HG03575 (cell line): ENCODE results near the gene C16orf92.
"Not testable (repeated sequence)": the region's sequence is repeated elsewhere in the genome, so short reads cannot be mapped to it uniquely, and the experiment has no call there.

Experiments used
- ATAC-seq: cut with Tn5 transposase; IDR thresholded peaks from one replicate; pipeline ENCODE4 v1.9.1; 2021; ENCODE audit not compliant: unreplicated experiment, insufficient number of reproducible peaks, low FRiP score; ENCODE audit errors: extremely low read depth

Gene C16orf92

DNA sequence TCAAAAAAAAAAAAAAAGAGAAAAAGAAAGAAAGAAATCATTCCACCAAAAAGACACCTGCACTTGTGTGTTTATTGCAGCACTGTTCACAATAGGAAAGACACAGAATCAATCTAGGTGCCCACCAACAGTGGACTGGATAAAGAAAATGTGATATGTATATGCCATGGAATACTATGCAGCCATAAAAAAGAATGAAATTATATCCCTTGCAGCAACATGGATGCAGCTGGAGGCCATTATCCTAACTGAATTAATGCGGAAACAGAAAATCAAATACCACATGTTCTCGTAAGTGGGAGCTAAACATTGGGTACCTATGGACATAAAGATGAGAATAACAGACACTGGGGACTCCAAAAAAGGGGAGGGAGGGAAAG lies 5.7 kb upstream of the C16orf92 start:
- no peak for ATAC-seq

GRCh38 chr16:30017937-30018336 lies 5.1 kb upstream of the C16orf92 start:
- not testable (repeated sequence) for ATAC-seq

- no peak for ATAC-seq
These were observed 4.3 kb upstream of the C16orf92 start for GRCh38 chr16:30018731-30019158.

GRCh38 chr16:30023586-30023985 lies 588 bp downstream of the C16orf92 start:
- no peak for ATAC-seq

DNA sequence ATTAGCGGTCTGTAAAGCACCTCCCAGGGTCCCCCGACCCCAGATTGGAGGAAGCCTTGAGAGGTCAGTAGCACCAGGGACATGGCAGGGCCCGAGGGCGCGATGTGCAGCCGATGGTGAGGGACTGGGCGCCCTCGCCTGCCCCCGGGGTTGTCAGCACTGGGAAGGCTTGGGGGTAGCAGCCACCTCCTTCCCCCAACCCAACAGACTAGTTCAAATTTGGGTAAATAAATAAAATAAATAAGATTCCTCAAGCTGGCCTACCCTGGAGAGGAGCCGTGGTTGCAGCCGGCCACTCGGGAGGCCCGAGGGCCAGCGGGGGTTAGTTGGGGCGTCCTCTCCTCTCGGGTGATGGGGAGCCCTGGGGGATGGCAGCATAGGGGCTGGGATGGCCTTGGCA lies 1.5 kb downstream of the C16orf92 start:
- no peak for ATAC-seq

DNA sequence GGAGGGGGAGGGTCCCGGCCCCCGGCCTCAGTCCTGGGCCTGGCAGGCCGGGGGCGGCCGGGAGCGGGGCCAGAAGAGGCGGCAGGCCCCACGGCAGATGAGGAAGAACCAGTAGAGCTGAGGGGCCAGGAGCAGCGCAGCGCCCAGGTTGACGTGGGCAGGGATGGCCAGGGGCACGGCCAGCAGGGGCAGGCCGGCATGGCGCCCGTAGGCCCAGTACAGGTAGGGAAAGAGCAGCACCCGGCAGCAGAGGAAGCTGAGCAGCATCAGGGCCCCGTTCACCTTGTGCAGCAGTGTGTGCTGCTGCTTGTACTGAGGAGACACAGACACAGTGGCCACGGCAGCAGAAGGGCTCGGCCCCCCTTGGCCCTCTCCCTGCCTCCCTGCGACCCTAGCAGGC lies 2.2 kb downstream of the C16orf92 start:
- ATAC-seq, result no peak

DNA sequence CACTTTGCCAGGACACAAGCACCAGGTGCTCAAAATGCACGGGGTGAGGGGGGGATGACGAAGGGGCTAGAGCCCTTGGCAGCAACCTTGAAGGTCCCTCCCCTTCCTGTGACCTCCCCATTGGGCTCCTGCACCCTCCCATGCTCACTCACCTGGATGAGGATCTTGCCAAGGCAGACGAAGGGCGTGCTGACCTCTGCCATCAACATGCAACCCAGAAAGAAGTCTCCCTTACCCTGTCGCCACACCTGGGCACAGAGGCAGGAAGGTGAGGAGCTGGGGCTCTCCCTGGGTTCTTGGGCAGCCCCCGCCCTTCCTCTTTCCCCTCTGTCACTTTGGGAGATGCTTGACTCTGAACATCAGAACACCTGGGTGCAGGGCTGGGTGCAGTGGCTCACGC lies 2.6 kb downstream of the C16orf92 start:
- ATAC-seq, result no peak

DNA sequence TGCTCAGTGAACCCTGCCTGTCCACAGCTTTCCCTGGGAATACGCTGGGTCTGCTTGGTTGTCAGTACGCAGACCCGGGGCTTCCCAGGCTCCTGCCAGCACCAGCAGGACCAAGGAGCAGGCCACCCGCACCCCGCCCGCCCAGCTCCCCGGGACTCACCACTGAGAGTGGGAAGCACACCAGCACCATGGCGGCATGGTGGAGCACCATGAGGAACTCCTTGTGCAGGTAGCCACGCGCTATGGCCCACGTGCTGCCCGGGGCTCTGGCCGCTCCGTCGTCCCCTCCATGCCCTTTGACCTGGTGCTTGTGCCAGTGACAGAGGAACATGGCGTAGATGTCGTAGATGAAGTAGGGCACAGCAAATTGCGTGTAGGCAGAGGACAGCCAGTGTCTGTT lies 3.5 kb downstream of the C16orf92 start:
- ATAC-seq, result no peak

DNA sequence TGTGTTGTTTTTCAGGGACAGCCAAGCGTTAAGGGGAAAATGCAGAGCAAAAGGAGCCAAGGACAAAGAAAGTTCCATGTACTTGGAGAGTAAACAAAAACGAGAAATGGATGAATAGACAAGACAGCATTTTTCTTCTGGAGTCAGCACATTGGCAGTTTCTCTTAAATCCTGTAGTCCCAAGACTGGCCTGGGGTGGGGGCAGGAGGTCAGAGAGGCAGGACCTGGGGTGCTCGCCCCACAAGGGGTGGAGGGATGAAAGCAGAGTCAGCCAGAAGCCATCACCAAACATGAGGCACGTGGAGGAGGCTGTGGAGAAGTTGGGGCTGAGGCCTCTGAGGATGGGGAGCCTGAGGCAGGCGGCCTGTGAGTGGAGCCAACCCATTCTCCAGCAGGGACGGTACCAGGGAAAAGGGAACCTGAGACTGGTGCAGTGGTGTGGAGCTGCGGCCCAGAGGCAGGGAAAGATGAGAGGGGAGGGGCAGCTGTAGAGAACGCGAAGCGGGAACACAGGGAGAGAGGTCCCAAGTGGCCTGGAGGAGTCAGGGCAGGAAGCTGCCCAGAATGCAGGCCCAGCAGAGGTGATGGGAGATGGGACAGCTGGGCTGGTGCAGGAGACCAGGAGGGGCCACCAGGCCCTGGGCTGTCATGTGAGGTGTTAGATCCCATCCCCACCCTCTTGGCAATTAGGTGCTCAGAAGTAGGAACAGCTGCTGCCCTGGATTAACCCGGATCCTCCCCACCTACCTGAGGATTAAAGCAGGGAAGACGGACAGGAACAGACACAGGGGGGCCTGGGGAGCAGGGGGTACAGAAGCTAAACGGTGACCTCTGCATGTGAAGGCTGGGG lies 4.8 kb downstream of the C16orf92 start:
- ATAC-seq, result no peak

DNA sequence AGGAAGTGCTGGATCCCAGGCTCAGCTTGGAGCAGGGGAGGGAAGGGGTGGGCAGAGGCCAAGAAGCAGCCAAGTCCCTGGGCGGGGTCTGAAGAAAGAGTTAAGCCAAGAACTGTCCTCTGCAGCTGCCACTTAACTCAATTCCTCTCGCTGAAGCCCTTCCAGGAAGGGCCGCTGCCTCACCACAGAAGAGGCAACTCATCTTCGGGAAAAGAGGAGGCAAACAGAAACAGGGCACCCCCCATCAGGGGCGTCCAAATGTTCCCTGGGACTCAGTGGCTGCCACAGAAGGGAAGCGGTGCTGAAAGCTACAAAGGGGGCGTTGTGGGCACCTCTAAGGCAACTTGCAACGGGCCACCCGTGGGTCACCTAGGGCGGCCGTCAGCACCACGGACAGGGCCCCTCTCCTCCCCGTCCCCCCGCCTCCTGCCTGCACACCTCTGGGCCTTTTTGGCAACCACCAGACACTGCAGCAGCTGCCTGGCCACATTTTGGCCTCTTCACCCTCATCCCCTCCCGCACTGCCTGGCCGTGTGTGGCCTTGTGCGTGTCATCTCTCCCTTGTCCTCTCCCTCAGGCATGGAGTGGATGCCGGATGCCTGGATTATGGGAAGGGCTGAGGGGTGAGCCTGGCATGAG lies 5.6 kb downstream of the C16orf92 start:
- no peak for ATAC-seq

GRCh38 chr16:30030011-30030685 lies 7.2 kb downstream of the C16orf92 start:
- ATAC-seq, result no peak

DNA sequence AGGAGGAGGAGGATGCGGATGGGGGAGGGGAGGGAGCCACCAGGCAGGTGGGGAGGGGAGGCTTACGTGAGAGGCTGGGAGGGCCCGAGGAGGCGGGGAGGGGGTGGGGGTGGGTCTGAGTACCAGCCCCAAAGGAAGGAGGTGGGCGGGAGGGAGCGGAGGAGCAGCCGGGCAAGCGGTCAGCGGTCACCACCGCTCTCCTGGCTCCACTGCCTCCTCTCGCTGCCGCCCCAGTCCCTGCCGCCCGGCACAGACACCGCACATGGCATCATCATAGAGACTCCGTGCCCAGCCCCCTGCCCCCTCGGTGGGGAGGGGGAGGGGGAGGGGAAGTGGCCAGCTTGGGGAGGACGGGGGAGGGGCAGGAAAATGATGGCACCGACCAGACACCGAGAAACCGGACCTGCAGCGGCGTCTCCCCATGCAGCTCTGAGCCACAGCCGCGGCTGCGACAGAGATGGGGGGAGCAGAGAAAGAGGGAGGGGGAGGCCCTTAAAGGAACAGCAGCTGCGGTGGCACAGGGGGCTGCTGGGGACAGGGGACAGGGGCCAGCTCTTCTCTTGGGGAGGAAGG lies 7.9 kb downstream of the C16orf92 start, which contains the start of gene TLCD3B:
TSS of gene TLCD3B (minus strand) at position 431 of the 573 bp plus-strand sequence. CDS start 744 bp downstream, outside the sequence.
- no peak for ATAC-seq

GRCh38 chr16:30031477-30031918 lies 8.5 kb downstream of the C16orf92 start:
- ATAC-seq, result no peak

GRCh38 chr16:30032083-30032819 lies 9.3 kb downstream of the C16orf92 start:
- no peak for ATAC-seq

DNA sequence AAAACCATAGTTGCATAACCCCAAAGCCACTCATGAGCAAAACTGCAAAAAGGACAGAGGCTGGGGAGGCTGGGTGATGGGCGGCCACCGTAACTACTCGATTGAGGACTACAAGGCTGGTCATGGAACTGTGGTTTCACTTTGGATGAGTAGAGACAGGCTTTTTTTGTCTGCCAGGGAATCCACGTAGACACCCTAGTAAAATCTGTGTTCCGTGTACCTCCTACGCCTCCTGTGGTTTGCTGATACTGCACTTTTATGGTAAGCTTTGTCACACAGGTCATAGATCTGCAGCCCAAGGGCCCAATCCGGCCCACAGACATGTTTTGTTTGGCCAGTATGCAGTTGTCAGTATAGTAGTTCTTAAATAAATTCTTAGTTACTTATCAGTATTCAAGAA lies 10.3 kb downstream of the C16orf92 start:
- ATAC-seq, result no peak

- no peak for ATAC-seq
These were observed 17.2 kb downstream of the C16orf92 start for GRCh38 chr16:30040221-30040620.

DNA sequence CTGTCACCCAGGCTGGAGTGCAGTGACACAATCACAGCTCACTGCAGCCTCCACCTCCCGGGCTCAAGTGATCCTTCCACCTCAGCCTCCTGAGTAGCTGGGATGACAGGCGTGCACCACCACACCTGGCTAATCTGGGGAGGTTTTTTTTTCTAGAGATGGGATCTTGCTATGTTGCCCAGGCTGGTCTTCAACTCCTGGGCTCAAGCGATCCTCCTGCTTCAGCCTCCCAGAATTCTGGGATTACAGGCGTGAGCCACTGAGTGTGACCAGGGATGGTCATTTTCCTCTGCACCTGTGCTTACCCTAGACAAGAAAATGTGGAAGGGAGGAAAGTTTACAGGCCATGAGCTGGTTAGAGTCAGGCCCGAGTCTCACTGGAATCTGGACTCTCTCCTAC lies 17.7 kb downstream of the C16orf92 start:
- not testable (repeated sequence) for ATAC-seq

DNA sequence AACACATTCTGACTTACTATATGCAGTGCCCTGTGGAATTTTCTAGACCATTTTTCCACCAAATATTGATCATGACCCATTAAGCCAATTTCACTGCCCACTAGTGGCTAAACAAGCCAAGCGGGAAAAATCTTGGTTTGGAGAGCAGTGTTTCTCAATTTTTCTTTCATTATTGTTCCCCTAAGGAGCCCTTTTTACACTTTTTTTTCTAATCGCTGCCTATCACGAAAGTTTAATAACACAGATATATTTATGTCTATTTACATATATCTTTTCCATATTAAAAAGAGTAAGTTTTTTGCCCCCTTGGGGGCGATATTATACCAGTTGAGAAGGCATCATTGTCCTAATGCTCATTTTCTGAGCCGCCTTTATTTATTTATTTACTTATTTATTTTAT lies 18.8 kb downstream of the C16orf92 start:
- ATAC-seq, result no peak

DNA sequence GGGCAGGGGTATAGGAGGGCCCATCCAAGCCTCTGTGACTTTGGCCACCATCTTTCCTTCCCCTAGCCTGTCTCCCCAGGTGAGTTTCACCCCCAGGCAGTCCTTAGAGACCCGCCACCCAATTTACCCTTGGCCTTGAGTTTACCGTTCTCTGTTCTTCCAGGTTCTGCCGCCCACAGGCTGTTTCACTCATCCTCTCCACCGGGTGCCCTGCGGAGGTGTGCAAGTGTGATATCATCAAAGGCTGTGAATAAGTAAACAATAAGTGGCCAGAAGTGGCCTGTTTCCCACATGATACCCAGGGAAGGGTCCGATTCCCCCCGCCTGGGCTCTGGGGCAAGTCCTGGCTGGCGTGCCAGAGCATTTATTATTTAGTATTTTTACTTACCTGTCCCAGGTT lies 23.2 kb downstream of the C16orf92 start:
- no peak for ATAC-seq
